Mesendoderm (in vitro differentiated cells): ENCODE results near the gene RNF224.

Experiments used
- DNase-seq: peaks from one replicate; pipeline ENCODE4 v3.0.0; 2013
- H2AK5ac ChIP-seq: 2 replicates; pipeline ENCODE4 v1.6.1; 2013; ENCODE audit warnings: low read length, inconsistent platforms
- H2BK120ac ChIP-seq: 2 replicates; pipeline ENCODE4 v1.6.1; 2013; ENCODE audit warnings: low read depth, mild to moderate bottlenecking, low read length, moderate library complexity, mixed read lengths
- H2BK15ac ChIP-seq: replicated peaks from 2 replicates; pipeline ENCODE4 v1.6.1; 2013; ENCODE audit warnings: low read depth, mild to moderate bottlenecking, moderate library complexity
- H2BK5ac ChIP-seq: 2 replicates; pipeline ENCODE4 v1.6.1; 2013; ENCODE audit warnings: low read length, inconsistent platforms
- H3K18ac ChIP-seq: 2 replicates; pipeline ENCODE4 v1.6.1; 2013; ENCODE audit warnings: mild to moderate bottlenecking, low read length, mixed read lengths
- H3K23ac ChIP-seq: one replicate; pipeline ENCODE4 v1.6.1; 2013; ENCODE audit warnings: low read length
- H3K27ac ChIP-seq: 2 replicates; pipeline ENCODE4 v1.5.1; 2013; ENCODE audit warnings: low read depth, mild to moderate bottlenecking, inconsistent platforms, low read length, moderate library complexity
- H3K27me3 ChIP-seq: 2 replicates; pipeline ENCODE4 v1.6.1; 2013; ENCODE audit warnings: low read length, control low read depth, mild to moderate bottlenecking, inconsistent platforms; ENCODE audit not compliant: insufficient read depth, poor library complexity
- H3K36me3 ChIP-seq: 2 replicates; pipeline ENCODE4 v1.6.1; 2013; ENCODE audit warnings: low read length, inconsistent platforms; ENCODE audit not compliant: control insufficient read depth, insufficient read depth
- H3K4ac ChIP-seq: one replicate; pipeline ENCODE4 v1.6.1; 2013; ENCODE audit warnings: low read depth, mild to moderate bottlenecking, low read length, moderate library complexity
- H3K4me1 ChIP-seq: 2 replicates; pipeline ENCODE4 v1.6.1; 2013; ENCODE audit warnings: low read depth, low read length, inconsistent platforms; ENCODE audit not compliant: control insufficient read depth
- H3K4me2 ChIP-seq: 2 replicates; pipeline ENCODE4 v1.6.1; 2013; ENCODE audit warnings: low read length
- H3K4me3 ChIP-seq: 2 replicates; pipeline ENCODE4 v1.5.1; 2013; ENCODE audit warnings: mild to moderate bottlenecking, low read length
- H3K56ac ChIP-seq: one replicate; pipeline ENCODE4 v1.6.1; 2013; ENCODE audit warnings: low read length
- H3K79me1 ChIP-seq: 2 replicates; pipeline ENCODE4 v1.6.1; 2013; ENCODE audit warnings: low read length, inconsistent platforms
- H3K79me2 ChIP-seq: 2 replicates; pipeline ENCODE4 v1.6.1; 2013; ENCODE audit warnings: mild to moderate bottlenecking, low read length; ENCODE audit not compliant: control insufficient read depth, insufficient read depth
- H3K9ac ChIP-seq: 2 replicates; pipeline ENCODE4 v1.6.1; 2013; ENCODE audit warnings: low read length, inconsistent platforms
- H4K5ac ChIP-seq: one replicate; pipeline ENCODE4 v1.6.1; 2013; ENCODE audit warnings: low read length
- H4K8ac ChIP-seq: one replicate; pipeline ENCODE4 v1.6.1; 2013; ENCODE audit warnings: low read depth, mild to moderate bottlenecking, control low read depth, low read length, moderate library complexity
- WGBS: extraction: QIAGEN DNeasy Blood & Tissue Kit; methylation state at CpG from one replicate; pipeline ENCODE4 v1.1.7; 2013; ENCODE audit warnings: low lambda C conversion rate, missing lambda C conversion rate; ENCODE audit not compliant: insufficient coverage; ENCODE audit errors: extremely low coverage; 5-methylcytosine and 5-hydroxymethylcytosine counted together

RNF224 gene

DNA sequence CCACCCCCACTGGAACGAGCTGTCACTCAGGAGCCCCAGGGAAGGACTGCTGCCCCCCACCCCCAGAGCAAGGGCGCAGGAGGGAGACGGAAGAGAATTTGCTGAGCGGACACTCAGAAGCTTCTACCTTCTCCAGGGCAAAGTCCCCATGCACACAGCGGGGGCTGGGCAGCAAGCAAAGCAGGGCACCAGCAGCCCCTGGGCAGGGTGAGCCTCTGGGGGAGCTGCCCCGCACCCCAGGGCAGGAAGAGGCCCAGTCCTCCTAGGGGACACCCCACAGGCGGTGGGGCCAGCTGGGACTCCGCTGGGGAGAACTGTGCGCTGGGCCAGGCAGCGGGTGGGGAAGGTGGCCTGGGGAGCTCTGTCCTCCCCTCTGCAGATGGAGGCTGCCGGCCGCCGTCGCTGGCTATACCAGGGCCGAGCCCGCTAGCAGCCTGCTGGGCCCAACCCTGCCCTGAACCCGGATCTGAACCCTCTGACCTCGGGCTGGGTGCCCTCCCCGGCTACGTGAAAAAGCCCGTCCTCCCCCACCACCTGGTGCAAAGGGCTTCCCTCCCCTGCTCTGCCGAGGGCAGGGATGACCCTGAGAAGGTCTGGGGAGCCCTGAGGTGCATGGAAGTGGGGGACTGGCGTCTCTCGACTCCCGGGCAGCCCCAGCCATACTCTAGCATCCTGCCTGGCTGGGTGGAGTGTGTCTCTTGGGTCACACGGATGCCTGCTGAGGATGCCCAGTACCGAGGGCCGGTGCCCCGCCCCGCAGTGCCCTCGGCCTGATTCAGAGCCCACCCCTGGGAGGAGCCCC is 2.8 kb downstream of the RNF224 start:
- Histone ChIP-seq H3K27ac (no peak overlapping the region), H3K27me3 (no peaks in the 10 kb centered on the region)
- DNase-seq: no peak

DNA sequence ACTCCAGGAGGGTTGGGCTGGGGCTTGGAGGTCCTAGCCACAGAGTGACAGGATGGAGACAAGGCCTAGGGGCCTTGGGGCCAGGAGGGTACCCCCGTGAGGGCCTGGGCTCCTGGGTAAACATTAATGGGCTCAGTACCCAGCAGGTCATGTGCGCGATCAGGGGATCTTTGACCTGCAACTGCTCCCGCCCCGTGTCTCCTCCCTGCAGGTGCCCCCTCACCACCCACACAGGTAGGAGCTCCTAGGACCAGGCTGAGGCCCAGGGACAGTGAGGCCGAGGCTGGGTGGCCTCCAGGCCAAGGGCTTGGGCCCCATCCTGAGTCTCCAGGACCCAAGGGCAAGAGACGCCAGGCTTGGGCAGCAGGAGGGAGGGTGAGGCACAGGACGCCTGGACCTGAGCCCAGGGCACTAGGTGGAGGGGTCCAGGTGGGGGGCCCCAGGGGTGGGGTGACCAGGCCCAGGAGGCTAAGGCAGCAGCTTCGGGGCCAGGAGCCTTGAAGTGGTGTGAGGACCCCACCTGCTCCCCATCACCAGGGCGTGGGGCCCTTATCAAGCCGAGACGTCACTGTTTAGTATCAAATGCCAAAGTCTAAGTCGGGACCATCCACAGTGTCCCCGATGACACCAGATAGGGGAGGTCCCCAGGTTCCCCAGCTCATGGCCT is 3.5 kb downstream of the RNF224 start, which contains the start of gene SLC34A3:
Gene SLC34A3 (plus strand): TSS at position 197 of the 667 bp plus-strand sequence. CDS start 802 bp downstream, outside the sequence.
- no peak within 1 kb of the TSS for H2BK15ac ChIP-seq
- no peak within 1 kb of the TSS for H3K9ac ChIP-seq
- no peaks in the 10 kb centered on the region for H3K79me1 ChIP-seq
- H3K79me2 ChIP-seq: no peaks in the 10 kb centered on the region
- H2BK5ac ChIP-seq: no peak within 1 kb of the TSS
- H3K4ac ChIP-seq: no peak within 1 kb of the TSS
- H3K4me2 ChIP-seq: no peak within 1 kb of the TSS
- no peak within 1 kb of the TSS for H4K8ac ChIP-seq
- no peak within 1 kb of the TSS for H3K27ac ChIP-seq
- H4K5ac ChIP-seq: no peak within 1 kb of the TSS
- H3K56ac ChIP-seq: no peak within 1 kb of the TSS
- no peak within 1 kb of the TSS for H3K23ac ChIP-seq
- no peaks in the 10 kb centered on the region for H3K4me1 ChIP-seq
- H2AK5ac ChIP-seq: no peak within 1 kb of the TSS
- no CpG with 5 or more reads among the region's 14 CpGs for WGBS
- H3K4me3 ChIP-seq: no peak within 1 kb of the TSS
- H3K27me3 ChIP-seq: no peaks in the 10 kb centered on the region
- H2BK120ac ChIP-seq: no peak within 1 kb of the TSS
- no peaks in the 10 kb centered on the region for H3K36me3 ChIP-seq
- no peak for DNase-seq
- H3K18ac ChIP-seq: no peak within 1 kb of the TSS

More for the DNA sequence above, 2.8 kb downstream of the RNF224 start:
- Histone ChIP-seq H3K4me3 (no peak overlapping the region), H3K23ac (no peak overlapping the region), H3K4ac (no peak overlapping the region), H3K56ac (no peak overlapping the region), H3K4me2 (no peak overlapping the region), H3K18ac (no peak overlapping the region), H3K36me3 (no peaks in the 10 kb centered on the region), H2BK15ac (no peak overlapping the region), H4K5ac (no peak overlapping the region), H2BK120ac (no peak overlapping the region), H3K4me1 (no peaks in the 10 kb centered on the region), H3K79me2 (no peaks in the 10 kb centered on the region), H2AK5ac (no peak overlapping the region), H3K79me1 (no peaks in the 10 kb centered on the region), H4K8ac (no peak overlapping the region), H3K9ac (no peak overlapping the region), H2BK5ac (no peak overlapping the region)
- no CpG with 5 or more reads among the region's 31 CpGs for WGBS

- Histone ChIP-seq H3K18ac (no peak overlapping the region), H3K27ac (no peak overlapping the region), H2BK5ac (no peak overlapping the region), H3K23ac (no peak overlapping the region), H4K5ac (no peak overlapping the region), H3K4ac (no peak overlapping the region), H3K27me3 (no peaks in the 10 kb centered on the region), H2AK5ac (no peak overlapping the region), H2BK120ac (no peak overlapping the region), H3K36me3 (no peaks in the 10 kb centered on the region), H3K56ac (no peak overlapping the region), H4K8ac (no peak overlapping the region), H3K4me1 (no peaks in the 10 kb centered on the region), H3K79me2 (no peaks in the 10 kb centered on the region), H2BK15ac (no peak overlapping the region), H3K9ac (no peak overlapping the region), H3K79me1 (no peaks in the 10 kb centered on the region), H3K4me2 (no peak overlapping the region), H3K4me3 (no peak overlapping the region)
- no peak for DNase-seq
- no CpG with 5 or more reads among the region's 23 CpGs for WGBS
Observed at GRCh38 chr9:137231372-137232039, 4.2 kb downstream of the RNF224 start.

- Histone ChIP-seq H3K27ac (no peak overlapping the region), H3K36me3 (no peaks in the 10 kb centered on the region), H3K27me3 (no peaks in the 10 kb centered on the region), H3K23ac (no peak overlapping the region), H3K18ac (no peak overlapping the region), H4K5ac (no peak overlapping the region), H4K8ac (no peak overlapping the region), H3K4me3 (no peak overlapping the region), H2BK15ac (no peak overlapping the region), H3K4me1 (peaks cover 2% of the 10 kb centered on the region), H3K56ac (no peak overlapping the region), H3K79me2 (no peaks in the 10 kb centered on the region), H3K4me2 (no peak overlapping the region), H2AK5ac (no peak overlapping the region), H3K9ac (no peak overlapping the region), H3K4ac (no peak overlapping the region), H2BK5ac (no peak overlapping the region), H3K79me1 (no peaks in the 10 kb centered on the region), H2BK120ac (no peak overlapping the region)
- no CpG with 5 or more reads among the region's 10 CpGs for WGBS
- DNase-seq: no peak
Observed at GRCh38 chr9:137232101-137232500, 4.8 kb downstream of the RNF224 start.

GRCh38 chr9:137232510-137232909 is 5.2 kb downstream of the RNF224 start:
- Histone ChIP-seq H3K36me3 (no peaks in the 10 kb centered on the region), H3K79me2 (no peaks in the 10 kb centered on the region), H4K5ac (no peak overlapping the region), H3K4me1 (peaks cover 2% of the 10 kb centered on the region), H3K27ac (no peak overlapping the region), H2AK5ac (no peak overlapping the region), H3K27me3 (no peaks in the 10 kb centered on the region), H3K9ac (no peak overlapping the region), H3K56ac (no peak overlapping the region), H3K4me2 (no peak overlapping the region), H2BK120ac (no peak overlapping the region), H2BK5ac (no peak overlapping the region), H3K23ac (no peak overlapping the region), H4K8ac (no peak overlapping the region), H3K4me3 (no peak overlapping the region), H3K18ac (no peak overlapping the region), H3K4ac (no peak overlapping the region), H3K79me1 (no peaks in the 10 kb centered on the region), H2BK15ac (no peak overlapping the region)
- no CpG with 5 or more reads among the region's 24 CpGs for WGBS
- DNase-seq: no peak
